Measurements from ENCODE around the gene DLG2.

Gene DLG2

GRCh38 chr11:85541683-85542082 lies 85.5 kb downstream of the DLG2 start:
- no peak for DNase-seq

DNA sequence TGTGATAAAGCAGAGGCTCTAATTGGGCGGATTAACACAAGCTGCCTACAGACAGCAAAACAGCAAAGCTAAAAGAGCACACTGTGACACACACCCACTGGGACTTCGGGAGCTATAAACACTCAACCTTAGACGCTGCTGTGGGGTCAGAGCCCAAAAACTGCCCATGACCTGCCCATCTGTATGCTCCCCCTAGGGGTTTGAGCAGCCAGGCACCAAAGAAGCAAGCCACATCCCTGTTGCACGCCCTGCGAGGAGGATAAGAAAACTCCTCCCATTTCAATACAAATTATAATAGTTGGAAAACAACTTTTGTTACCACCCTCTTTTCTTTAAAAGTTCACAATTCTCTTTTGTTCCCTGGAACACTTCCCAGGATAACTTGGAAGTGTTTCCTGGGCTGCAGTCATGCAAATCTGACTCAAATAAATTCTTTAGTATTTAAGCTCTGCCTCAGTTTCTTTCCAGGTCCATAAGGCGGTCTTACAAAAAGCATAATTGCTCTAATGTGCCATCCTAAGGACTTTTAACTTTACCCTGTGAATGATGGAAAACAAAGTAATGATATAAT lies 86.4 kb downstream of the DLG2 start:
- DNase-seq, result peak; percentile 19

DNA sequence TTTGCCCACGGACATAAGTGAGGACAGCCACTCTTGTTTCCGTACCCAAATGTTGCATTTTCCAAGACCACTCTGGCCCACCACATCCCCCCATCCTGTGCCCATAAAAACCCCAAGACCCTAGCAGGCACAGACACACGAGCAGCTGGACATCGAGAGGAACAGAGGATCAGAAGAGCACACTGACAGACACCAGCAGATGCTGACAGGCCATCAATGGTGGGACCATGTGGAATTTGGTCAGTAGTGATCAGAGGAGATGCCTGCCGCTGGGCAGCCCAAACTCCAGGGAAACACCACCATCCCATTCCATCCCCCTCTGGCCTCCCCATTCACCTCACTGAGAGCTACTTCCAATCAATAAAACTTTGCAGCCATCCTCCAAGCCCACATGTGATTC lies 87.0 kb downstream of the DLG2 start:
- no peak for DNase-seq

- no peak for DNase-seq
Measured at GRCh38 chr11:85539740-85540139, 87.4 kb downstream of the DLG2 start.

DNA sequence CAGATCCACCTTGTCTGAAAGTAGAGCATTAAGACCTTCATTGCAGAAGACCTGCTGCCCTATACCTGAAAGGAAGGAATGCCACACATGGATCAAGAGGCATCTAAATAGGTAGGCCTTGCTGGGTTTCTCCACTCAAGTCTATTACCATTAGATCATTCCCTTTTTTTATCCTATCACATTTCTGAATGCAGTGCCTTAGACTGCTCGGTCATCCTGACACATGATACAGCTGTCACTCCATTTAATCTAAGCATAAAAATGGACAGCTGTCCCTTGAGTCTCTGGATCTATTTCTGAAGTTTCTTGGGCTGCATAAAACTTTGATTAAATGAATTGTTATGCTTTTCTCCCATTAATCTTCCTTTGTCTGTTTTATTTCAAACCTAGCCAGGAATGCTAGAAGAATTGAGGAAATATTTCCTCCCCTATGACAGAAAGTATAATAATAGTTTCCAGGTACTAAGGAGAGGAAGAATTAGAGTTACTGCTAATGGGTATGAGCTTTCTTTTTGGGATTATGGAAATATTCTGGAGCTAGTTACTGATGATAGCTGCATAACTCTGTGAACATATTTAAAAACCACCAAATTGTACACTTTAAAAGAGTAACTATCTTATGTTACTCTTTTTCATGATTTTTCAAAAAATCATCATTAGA lies 88.0 kb downstream of the DLG2 start:
- DNase-seq, result no peak

- DNase-seq, result no peak
Measured at GRCh38 chr11:85536438-85536837, 90.7 kb downstream of the DLG2 start.

GRCh38 chr11:85534806-85535205 lies 92.3 kb downstream of the DLG2 start:
- no peak for DNase-seq

- DNase-seq, result no peak
Measured at GRCh38 chr11:85531191-85531897, 95.8 kb downstream of the DLG2 start.

GRCh38 chr11:85530634-85531033 lies 96.5 kb downstream of the DLG2 start:
- no peak for DNase-seq

DNA sequence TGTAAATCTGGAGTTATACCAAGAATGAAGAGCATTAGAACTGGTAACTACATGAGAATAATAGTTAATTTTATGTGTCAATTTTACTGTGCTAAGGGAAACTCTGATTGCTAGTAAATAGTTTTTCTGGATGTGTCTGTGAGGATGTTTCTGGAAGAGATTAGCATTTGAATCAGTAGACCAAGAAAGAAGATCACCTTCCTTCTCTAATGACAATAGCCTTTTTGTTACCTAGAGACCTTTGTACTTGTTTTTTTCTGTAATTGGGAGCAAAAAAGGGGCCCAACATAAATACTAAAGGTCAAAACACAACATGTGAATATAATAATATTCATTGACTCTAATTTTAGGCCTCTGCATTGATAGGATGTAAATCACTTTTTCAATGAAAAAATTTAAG lies 100.6 kb downstream of the DLG2 start:
- no peak for DNase-seq

GRCh38 chr11:85525686-85526085 lies 101.5 kb downstream of the DLG2 start:
- no peak for DNase-seq

DNA sequence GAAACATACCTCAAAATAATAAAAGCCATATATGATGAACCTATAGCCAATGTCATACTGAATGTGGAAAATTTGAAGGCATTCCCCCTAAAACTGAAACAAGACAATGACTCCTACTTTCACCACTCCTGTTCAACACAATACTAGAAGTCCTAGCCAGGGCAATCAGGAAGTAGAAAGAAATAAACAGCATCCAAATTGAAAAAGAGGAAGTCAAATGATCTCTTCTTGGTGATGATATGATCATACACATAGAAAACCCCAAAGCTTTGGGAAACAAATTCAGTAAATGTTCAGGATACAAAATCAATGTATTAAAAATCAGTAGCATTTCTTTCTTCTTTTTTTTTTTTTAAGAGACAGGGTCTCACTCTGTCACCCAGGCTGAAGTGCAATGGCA lies 109.9 kb downstream of the DLG2 start:
- DNase-seq, result no peak

DNA sequence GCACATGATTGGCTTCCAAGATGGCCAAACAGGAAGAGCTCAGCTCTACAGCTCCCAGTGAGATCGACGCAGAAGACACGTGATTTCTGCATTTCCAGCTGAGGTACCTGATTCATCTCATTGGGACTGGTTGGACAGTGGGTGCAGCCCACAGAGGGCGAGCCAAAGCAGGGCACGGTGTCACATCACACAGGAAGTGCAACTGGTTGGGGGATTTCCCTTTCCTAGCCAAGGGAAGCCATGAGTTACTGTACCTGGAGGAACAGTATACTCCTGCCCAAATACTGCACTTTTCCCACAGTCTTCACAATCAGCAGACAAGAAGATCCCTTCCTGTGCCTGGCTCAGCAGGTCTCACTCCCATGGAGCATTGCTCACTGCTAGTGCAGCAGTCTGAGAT lies 131.2 kb downstream of the DLG2 start:
- DNase-seq, result no peak

- DNase-seq, result no peak
Measured at GRCh38 chr11:85494396-85494795, 132.7 kb downstream of the DLG2 start.

GRCh38 chr11:85485902-85486301 lies 141.2 kb downstream of the DLG2 start:
- DNase-seq, result no peak

DNA sequence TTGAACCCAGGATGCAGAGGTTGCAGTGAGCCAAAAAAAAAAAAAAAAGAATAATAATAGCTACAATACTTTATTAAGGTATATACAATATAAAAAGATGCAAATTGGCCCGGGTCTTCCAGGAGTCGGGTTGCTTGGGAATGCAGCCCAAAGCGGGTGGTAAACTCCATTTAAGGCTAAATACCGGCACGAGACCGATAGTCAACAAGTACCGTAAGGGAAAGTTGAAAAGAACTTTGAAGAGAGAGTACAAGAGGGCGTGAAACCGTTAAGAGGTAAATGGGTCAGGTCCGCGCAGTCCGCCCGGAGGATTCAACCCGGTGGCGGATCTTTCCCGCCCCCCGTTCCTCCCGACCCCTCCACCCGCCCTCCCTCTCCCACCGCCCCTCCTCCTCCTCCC lies 143.3 kb downstream of the DLG2 start:
- no peak for DNase-seq

DNA sequence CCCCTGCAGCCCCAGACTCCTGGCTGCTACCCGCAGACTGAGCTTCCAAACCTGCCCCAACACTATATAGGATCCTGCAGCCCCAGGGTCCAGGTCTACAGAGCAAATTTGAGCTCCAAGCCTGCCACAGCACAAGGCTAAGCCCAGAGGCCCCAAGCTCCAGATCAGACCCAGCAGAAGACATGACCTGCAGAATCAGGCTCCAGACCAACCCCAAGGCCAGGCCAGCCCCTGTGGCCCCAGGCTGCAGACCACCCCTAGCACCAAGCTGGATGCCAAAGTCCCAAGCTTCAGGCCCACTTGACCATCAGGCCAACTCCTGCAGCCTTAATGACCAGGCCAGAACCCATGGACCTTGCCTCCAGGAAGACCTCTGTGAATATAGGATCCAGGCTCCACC lies 145.3 kb downstream of the DLG2 start:
- DNase-seq, result no peak

- DNase-seq, result no peak
Measured at GRCh38 chr11:85475660-85476517, 151.3 kb downstream of the DLG2 start.

- DNase-seq, result no peak
Measured at GRCh38 chr11:85472953-85473352, 154.2 kb downstream of the DLG2 start.

- DNase-seq, result peak; percentile 3
Measured at GRCh38 chr11:85464283-85464682, 162.9 kb downstream of the DLG2 start.

- DNase-seq, result no peak
Measured at GRCh38 chr11:85459304-85459703, 167.8 kb downstream of the DLG2 start.

- DNase-seq, result no peak
Measured at GRCh38 chr11:85444479-85444878, 182.7 kb downstream of the DLG2 start.

GRCh38 chr11:85440273-85440672 lies 186.9 kb downstream of the DLG2 start:
- DNase-seq, result no peak

DNA sequence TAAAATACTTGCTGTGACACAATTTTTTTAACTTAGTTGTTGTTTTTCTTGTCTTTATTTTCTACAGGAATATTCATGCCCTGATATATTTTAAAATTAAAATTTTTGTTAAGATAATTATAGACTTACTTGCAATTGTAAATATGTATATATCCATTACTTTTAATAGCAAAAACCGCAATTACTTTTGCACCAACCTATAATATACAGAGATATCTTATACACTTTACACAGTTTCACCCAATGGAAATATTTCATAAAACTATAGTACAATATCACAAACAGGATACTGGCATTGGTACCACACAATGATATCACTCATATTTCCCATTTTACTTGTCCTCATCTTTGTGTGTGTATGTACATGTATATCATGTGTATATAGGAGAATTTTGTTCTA lies 188.8 kb downstream of the DLG2 start:
- DNase-seq, result no peak

All from NCI-H82 (cell line).